ENCODE measurements around the gene ZNF276.

- TF ChIP-seq CTCF (conservative IDR thresholded peaks at IDR 0.05 in 1 of 2, IDR thresholded peaks at IDR 0.05 in 1 of 2; ENCODE audit: low read depth in 1 of 2, low read length in 2 of 2), result no peak
- TF ChIP-seq EZH2 (IDR thresholded peaks at IDR 0.05; ENCODE audit: low read length, missing control alignments), result no peak
These were observed 28.3 kb downstream of the ZNF276 start for GRCh38 chr16:89749637-89750036.
